ENCODE measurements around the gene EIF2S3.

Gene EIF2S3

GRCh38 chrX:24012266-24012665 is 42.5 kb upstream of the EIF2S3 start:
- Histone ChIP-seq H3K27me3 (ENCODE audit: insufficient read depth, poor library complexity, severe bottlenecking) (no peaks in the 10 kb centered on the region), H3K27ac (replicated peaks) (no peak overlapping the region), H3K4me3 (replicated peaks; ENCODE audit: insufficient read depth, low read length) (no peak overlapping the region)
- no peak for DNase-seq (ENCODE audit: low read depth in 1 of 2, low spot score in 1 of 2)
- TF ChIP-seq CTCF (IDR thresholded peaks at IDR 0.05; ENCODE audit: insufficient read depth, low read length) (no peak), GABPA (IDR thresholded peaks at IDR 0.05; ENCODE audit: low read depth) (no peak), SPI1 (IDR thresholded peaks at IDR 0.05; ENCODE audit: borderline replicate concordance, low read depth) (no peak), REST (IDR thresholded peaks at IDR 0.05; ENCODE audit: insufficient replicate concordance, low read depth) (no peak), POLR2AphosphoS5 (IDR thresholded peaks at IDR 0.05; ENCODE audit: low read depth) (no peak)

DNA sequence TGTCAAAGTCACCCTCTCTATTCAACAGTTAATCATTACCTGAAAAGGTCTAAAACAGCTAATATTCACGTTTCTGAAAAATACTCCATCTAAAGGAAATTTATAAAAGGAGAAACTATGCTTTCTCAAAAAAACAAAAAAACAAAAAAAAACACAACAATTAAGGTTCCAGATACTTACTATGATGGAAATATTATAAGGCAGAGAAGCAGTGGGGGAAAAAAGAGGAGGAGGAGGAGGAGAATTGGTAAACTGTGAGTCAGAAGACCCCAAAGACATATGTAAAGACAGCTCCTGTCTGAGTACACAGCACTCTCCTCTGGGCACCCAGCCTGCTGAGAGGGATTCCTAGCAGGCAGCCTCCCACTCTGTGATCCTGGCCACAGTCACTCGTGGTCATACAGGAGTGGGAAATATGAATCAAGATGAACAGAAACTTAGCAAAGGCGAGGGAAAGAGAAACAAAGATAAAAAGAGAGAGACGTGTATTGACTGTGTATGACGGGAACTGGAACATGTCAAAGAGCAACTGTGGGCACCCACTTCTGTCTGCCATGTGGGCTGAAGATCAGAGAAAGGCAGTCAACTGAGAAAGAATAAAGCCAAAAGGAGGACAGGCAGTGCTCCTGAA is 40.3 kb upstream of the EIF2S3 start:
- TF ChIP-seq REST (IDR thresholded peaks at IDR 0.05; ENCODE audit: insufficient replicate concordance, low read depth): no peak
- TF ChIP-seq GABPA (IDR thresholded peaks at IDR 0.05; ENCODE audit: low read depth): no peak
- TF ChIP-seq POLR2AphosphoS5 (IDR thresholded peaks at IDR 0.05; ENCODE audit: low read depth): no peak
- TF ChIP-seq SPI1 (IDR thresholded peaks at IDR 0.05; ENCODE audit: borderline replicate concordance, low read depth): no peak
- TF ChIP-seq CTCF (IDR thresholded peaks at IDR 0.05; ENCODE audit: insufficient read depth, low read length): no peak
- H3K27me3 ChIP-seq (ENCODE audit: insufficient read depth, poor library complexity, severe bottlenecking): no peaks in the 10 kb centered on the region
- H3K27ac ChIP-seq (replicated peaks): no peak overlapping the region
- H3K4me3 ChIP-seq (replicated peaks; ENCODE audit: insufficient read depth, low read length): no peak overlapping the region
- DNase-seq (ENCODE audit: low read depth in 1 of 2, low spot score in 1 of 2): no peak

DNA sequence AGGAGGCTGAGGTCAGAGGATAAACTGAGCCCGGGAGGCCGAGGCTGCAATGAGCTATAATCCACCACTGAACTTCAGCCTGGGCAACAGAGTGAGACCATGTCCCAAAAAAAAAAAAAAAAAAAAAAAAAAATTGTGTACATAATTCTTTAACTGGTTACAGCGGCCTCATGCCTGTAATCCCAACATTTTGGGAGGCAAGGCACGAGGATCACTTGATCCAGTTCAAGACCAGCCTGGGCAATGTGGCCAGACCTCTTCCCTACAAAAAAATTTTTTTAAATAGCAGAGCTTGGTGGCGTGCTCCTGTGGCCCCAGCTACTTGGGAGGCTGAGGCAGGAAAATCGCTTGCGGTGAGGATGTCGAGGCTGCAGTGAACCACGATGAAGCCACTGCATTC is 37.1 kb upstream of the EIF2S3 start:
- TF ChIP-seq REST (IDR thresholded peaks at IDR 0.05; ENCODE audit: insufficient replicate concordance, low read depth): no peak
- TF ChIP-seq GABPA (IDR thresholded peaks at IDR 0.05; ENCODE audit: low read depth): no peak
- TF ChIP-seq SPI1 (IDR thresholded peaks at IDR 0.05; ENCODE audit: borderline replicate concordance, low read depth): no peak
- TF ChIP-seq CTCF (IDR thresholded peaks at IDR 0.05; ENCODE audit: insufficient read depth, low read length): no peak
- no peak for TF ChIP-seq POLR2AphosphoS5 (IDR thresholded peaks at IDR 0.05; ENCODE audit: low read depth)
- Histone ChIP-seq H3K4me3 (replicated peaks; ENCODE audit: insufficient read depth, low read length) (no peak overlapping the region), H3K27me3 (ENCODE audit: insufficient read depth, poor library complexity, severe bottlenecking) (no peaks in the 10 kb centered on the region), H3K27ac (replicated peaks) (no peak overlapping the region)
- DNase-seq (ENCODE audit: low read depth in 1 of 2, low spot score in 1 of 2): no peak

Data from HL-60 (cell line).